ENCODE results near the gene OXT.
"Not testable (repeated sequence)": the region's sequence is repeated elsewhere in the genome, so short reads cannot be mapped to it uniquely, and the experiment has no call there.

Gene OXT

DNA sequence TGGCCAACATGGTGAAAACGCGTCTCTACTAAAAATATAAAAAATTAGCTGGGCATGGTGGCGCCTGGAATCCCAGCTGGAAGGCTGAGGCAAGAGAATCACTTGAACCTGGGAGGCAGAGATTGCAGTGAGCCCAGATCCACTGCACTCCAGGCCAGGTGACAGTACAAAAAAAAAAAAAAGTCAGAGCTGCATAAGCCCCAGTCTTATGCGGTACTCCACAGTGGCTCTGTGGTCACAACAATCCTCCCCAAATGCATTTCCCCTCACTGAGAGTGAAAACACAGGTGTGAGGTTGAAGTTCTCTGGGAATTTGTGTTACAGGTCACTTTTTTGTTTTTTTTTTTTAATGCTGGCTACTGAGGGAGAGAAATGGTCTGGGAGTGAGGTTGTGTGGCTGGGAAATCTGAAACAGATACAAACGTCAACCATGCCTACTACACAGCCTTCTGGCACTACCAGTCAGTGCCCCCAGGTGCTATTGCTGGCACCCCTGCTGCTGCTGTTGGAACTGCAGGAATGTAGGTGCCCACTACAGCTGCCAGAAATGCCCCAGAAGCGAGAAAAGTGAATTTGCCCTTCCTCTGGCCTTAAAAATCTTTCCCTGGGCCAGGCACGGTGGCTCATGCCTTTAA lies 19.9 kb upstream of the OXT start:
- FAIRE-seq, result no peak

DNA sequence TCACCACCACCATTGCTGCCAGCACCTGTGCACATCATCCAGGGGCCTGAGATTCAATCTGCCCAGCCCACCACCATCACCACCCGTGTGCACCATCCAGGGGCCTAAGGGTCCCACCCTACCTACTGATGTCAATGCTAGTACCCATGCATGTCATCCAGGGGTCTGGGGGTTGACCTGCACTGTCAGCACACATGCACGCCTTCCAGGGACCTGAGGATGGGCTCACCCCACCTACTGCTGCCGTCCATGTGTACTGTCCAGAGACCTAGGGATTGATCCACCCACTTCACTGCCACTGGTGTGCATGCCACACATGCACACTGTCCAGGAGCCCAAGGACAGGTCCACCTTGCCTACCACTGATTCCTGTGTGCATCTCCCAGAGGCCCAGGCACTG lies 11.9 kb upstream of the OXT start:
- FAIRE-seq, result no peak

DNA sequence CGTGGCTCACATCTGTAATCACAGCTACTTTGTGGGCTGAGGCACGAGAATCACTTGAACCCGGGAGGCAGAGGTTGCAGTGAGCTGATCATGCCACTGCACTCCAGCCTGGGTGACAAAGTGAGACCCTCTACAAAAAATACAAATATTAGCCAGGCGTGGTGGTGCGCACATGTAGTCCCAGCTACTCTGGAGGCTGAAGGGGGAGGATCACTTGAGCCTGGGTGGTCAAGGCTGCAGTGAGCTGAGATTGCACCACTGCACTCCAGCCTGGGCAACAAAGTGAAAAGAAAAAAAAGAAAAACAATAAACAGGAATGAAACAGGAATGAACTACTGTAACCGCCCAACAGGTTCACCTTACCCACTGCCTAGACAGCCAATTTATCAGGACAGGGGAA lies 7.3 kb upstream of the OXT start:
- not testable (repeated sequence) for FAIRE-seq

DNA sequence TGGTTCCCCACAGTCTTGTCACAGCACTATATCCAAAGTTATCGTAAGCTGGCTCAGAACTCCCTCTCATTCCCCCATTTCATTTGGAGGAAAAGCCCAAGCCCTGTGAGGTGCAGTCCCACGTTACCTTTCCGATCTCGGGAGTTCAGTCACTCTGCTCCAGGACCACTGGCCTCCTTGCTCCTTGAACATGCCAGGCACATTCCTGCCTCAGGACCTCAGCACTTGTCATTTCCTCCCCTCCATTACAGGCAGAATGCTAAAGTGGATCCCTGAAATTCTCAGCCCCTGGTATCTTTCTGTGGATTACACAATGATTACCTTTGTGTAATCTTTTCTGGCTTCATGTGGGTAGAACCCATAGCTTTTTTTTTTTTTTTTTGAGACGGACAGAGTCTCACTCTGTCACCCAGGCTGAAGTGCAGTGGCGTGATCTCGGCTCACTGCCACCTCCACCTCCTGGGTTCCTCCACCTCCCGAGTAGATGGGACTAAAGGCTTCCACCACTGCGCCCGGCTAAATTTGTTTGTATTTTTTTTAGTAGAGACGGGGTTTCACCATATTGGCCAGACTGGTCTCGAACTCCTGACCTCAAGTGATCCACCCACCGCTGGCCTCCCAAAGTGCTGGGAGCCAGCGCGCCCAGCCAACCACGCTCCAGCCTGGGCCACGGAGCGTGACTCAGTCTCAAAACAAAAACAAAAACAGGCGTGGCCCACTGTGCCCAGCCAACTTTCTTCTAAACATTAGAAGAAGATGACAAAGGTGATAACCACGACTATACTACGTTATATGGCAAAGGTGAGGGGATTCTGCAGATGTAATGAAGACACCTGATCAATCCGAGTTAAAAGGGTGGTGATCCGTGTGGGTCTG lies 4.0 kb upstream of the OXT start:
- no peak for FAIRE-seq

DNA sequence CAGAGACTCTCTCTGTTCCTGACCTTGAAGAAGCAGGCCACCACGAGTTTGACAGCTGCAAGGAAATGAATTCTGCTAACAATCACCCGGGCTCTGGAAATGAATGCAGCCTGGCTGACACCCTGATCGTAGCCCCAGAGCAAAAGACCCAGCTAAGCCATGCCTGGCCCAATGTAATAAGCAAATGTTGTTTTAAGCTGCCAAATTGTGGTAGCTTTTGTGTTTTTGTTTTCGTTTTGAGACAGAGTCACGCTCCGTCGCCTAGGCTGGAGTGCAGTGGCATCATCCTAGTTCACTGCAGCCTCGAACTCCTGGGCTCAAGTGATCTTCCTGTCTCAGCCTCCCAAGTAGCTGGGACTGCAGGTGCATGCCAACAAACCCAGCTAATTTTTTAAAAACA lies 3.3 kb upstream of the OXT start:
- no peak for FAIRE-seq

DNA sequence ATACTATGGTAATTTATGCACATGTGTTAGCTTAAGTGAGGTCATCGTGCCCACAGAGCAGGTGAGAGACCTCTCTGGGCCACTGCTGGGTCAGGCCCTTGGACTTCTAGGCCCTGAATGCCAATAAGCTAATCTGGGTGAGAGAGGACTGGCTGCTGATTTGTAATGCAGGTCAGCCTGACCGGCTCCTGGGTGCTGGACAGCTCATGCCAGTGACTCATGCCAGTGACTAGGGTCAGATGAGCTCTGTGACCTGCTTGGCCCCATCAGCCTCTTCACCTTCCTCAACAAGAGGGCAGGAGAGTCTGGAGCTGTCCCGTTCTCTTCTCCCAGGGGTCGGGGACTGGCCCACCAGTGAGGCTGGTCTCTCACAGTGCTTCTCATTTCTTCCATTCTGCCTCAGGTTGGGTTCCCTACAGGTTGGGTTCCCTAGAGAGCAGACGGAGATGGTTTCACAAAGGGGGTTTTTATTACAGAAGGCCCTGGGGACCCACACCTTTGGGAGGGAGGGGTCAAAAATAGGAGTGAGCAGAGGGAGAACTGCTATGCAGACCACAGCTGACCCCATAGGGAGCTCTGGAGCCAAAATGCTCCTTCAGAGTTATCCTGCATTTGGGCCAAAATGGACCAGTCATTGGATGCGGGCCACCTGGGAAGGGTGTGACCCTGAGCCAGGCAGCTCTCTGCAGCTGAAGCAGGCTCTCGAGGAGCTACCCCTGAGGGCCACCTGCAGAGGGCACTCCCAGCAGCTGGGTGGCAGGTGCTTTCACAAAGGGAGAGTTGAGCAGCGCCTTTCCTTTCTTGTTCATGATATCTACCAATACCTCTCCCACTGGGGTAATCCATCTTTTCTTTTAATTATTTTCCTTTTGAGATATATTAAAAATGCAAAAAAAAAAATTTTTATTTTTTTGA lies 2.2 kb upstream of the OXT start:
- no peak for FAIRE-seq

DNA sequence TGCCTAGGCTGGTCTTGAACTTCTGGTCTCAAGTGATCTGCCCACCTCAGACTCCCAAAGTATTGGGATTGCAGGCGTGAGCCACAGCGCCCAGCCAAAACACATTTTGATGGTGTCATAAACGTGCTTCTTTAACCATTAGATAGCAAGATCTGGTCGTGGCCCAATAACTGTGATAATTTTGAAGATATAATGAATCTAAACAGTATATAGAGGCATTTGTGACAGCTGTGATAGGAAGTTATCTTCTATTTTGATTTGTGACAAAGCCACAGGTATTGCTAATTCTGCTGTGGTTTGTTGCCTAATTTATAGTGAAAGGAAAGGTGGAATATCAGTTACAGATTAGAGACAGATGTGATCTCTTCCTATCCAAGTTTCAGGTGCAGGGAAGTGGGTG lies 695 bp upstream of the OXT start:
- FAIRE-seq, result no peak

DNA sequence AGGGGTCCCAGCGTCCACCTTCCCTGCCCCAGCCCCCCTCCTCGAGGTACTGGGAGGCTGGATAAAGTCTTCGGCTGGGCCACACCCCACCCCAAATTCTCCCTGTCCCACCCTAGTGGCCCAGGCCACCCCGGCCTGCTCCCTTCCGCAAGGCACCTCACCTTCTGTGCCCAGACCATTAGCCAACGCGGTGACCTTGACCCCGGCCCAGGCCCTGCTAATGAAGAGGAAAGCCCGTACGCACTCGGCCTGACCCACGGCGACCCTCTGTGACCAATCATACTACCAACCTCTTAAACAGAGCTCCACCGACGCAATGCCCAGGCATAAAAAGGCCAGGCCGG lies 182 bp upstream of the OXT start:
- FAIRE-seq, result no peak

DNA sequence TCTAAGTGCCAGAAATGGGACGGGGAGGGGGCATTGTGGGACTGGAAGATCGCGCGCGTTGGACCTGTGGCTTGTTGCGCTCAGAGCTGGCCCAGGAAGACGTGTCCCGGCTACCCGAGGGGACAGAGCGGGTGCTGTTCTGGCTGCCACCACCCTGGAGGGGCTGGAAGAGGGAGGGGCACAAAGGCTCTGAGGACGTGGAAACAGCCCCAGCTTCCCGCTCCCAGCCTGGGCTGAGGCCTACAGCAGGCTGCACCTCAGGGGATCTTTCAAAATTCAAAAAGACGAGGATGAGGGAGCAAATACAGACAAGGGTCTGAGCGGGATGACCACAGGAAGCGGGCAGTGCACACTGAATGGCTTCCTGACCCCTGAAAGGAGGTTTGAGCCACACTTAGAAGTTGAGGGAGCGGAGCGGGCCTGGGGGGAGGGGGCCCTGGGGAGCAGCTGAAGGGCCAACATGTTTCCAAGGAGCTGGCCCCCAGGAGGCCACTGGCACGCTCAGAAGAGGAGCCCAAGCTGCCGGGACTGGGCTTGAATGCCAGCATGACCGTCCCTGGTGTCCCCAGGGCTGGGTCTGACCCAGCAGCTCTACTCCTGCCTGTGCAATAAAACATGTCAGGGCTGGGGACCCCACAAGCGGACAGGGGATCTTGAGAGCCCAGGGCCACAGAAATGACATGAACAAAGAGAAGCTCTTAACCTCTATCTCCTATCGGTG lies 1.3 kb downstream of the OXT start:
- FAIRE-seq, result no peak

DNA sequence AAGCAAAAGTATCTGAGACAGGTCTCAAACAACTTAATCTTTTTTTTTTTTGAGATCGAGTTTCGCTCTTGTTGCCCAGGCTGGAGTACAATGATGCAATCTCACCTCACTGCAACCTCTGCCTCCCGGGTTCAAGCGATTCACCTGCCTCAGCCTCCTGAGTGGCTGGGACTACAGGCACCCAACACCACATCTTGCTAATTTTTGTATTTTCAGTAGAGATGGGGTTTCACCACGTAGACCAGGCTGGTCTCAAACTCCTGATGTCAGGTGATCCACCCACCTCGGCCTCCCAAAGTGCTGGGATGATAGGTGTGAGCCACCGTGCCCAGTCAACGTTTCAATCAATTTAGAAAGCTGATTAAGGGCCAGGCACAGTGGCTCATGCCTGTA lies 1.8 kb downstream of the OXT start:
- not testable (repeated sequence) for FAIRE-seq

DNA sequence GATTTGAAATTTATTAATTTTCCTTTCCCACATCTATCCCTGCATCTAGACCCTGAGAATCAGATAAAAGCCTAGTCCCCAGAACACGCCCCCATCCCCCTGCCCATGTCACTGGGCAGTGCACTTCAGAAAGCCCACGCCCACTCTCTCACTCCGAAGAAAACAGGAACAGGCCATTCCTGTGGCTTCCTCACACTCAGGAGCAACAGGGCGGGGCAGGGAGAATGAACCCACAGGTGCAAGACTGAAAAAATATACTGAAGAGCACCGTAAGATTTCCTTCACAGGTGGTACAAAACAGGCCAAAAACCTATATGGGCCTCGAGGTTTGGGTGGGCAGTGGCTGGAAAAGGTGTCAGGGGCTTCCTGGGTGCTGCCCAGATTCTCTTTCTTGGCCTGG lies 3.4 kb downstream of the OXT start:
- FAIRE-seq, result no peak

DNA sequence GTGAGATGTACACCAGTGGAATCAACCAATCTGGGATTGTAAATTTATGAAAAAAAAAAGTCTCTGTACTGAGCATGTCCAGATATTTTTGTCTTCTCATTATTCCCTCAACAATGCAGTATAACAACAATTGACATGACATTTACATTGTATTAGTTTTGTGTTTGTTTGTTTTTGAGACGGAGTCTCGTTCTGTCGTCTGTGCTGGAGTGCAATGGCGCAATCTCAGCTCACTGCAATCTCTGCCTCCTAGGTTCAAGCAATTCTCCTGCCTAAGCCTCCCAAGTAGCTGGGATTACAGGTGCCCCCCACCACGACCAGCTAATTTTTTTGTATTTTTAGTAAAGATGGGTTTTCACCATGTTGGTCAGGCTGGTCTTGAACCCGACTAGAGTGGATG lies 3.9 kb downstream of the OXT start:
- FAIRE-seq, result not testable (repeated sequence)

DNA sequence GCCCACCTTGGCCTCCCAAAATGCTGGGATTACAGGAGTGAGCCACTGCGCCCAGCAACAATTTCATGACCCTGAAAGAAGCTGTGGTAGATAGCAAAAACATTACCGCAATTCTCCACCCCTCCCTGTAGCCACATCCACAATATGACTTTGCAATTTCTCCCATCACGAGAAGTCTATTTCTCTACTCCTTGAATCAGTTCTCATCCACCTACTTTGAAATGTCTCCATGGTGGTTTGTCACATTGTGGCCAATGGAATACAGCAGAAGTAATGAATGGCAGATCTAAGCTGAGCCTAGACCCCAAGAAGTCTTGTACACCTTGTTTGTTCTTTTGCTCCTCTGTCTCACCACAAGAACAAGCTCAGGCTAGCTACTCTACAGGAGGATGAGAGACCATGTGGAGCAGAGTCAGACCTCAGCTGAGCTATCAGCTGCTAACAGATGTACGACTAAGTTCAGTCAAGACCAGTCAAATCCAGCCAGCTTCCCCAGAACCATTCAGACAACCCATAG lies 6.3 kb downstream of the OXT start:
- FAIRE-seq, result no peak

DNA sequence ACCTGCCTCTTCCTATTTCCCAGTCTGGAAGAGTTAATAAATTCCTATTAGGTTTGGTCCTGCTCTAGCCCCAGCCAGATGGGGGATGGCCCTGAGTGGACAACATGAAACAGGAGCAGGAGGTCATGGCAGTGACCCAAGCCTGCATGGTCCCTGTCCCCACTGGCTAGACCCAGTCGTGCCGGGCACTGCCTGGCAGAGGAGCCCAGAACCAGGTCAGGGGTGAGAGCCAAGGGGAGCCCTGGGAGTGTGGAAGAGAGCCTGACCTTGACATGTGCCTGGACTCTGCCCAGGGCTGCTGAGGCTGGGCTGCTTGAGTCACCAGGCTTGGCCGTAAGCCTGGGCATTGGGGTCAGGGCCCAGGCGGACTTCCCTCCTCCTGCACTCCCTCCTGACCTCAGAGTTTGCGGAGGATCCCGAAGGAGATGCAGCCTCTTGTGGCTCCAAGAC lies 9.5 kb downstream of the OXT start:
- FAIRE-seq, result no peak

DNA sequence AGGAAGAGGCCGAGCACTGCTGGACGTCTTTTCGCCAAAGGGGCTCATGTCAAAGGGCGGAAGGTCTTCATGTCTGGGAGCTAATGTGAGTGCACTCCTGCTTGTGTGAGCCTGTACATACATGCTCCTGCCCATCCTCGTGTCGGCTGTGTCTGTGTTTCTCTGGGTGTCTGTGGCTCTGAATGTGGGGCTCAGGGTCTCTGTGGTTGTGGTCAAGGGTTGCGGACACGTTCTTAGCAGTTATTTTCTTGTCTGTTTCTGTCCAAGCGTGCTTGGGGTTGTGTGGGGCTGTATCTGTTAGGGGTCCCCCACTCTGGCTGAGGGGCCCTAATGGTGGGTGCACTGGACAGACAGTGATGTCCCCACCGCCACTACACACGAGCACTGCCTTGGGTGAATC lies 10.2 kb downstream of the OXT start:
- FAIRE-seq, result no peak

DNA sequence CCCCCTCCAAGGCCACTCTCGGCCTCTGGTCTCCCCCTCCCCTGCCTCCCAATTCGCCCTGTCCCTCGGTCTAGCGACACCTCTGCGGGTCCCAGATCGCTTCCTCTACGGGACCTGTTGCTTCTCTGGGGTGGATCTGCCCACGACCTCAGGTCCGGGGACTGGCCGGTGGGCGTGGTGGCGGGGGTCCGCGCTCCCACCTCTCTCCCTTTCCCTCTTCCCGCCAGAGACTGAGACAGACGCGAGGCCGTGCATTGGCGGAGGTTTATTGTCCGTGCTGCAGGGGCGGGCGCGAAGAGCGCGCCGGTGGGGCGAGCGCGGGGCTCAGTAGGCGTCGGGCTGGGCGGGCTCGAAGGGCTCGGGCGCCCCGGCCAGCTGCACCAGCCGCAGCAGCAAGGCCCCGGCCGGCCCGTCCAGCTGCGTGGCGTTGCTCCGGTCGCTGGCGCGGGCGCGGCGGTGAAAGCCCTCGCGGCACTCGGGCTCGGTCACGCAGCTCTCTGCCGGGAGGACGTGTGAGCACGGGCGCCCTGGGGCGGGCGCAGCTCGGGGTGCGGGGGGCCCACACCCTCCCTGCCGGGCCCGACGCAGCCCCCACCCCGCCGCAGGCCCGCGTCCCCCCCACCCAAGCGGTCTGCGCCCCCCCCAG lies 11.0 kb downstream of the OXT start:
- FAIRE-seq, result no peak

DNA sequence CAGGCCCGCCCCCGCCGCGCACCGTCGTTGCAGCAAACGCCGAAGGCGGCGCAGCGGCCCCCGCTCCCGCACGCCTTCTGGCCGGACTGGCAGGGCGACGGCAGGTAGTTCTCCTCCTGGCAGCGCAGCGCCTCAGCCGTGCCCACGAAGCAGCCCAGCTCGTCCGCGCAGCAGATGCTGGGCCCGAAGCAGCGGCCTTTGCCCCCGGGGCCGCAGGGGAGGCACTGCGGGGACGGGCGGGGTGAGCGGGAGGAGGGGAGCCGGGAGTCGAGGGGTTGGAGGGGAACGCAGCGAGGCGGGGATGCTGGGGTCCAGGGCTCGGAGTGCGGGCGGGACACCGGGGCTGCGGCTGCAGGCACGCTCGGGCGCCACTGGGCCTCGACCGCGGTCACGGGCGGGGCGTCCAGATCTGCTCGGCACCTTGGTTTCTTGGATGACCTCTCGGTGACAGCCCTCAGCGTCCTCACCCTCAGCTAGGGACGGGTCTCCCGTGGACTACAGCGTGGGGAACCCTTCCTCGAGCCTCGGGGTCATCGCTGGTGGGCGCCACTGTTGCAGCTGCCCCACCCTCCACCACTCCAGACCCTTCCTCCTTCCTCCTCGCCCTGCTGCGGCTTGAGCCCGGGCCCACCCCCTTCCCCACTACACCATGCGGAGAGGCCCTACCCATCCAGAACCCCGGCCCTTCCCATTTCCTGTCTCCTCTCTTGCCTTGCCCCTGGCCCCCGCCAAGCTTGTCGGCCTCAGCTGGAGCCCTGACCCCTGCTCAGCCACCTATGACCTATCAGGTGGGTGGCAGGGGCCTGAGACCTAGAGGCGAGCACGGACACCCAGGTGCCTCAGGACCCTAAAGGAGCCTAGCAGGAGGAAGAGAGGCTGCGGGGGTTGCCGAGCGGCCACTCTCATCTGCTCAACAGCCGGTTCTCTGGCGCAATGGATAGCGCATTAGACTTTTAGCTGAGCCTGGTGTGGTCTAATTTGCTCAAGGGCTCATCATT lies 11.8 kb downstream of the OXT start:
- FAIRE-seq, result no peak

DNA sequence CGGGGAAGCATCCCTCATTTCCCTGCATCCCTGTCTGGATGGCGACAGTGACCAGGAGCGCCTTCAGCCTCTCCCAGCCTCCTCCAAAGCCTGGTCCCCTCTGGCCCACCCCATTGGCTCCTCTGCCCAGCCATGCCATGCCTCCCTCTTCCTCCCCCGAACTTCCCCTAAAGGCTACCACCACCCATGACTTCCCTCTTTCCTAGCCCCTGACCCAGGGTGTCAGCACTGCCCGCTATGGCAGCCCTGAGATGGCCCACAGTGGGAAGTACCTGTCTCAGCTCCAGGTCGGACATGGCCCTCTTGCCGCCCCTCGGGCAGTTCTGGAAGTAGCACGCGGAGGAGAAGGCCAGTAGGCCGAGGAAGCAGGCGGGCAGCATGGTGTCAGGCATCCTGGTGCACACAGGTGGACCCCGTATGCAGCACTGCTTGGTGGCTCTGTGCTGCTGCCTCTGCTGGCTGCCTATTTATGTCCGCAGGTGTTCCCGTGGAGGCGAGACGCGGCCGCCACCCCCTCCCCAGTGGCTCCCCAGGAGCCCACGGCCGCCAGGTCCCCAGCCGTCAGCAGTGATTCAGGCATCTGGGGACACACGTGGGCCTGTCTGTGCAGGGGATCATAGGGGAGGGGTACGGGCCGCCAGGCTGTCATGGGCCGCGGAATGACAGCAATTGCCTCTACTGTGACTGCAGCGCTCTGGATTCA lies 13.0 kb downstream of the OXT start, which contains the start of gene AVP:
Gene AVP (minus strand): TSS at position 442 of the 703 bp plus-strand sequence. CDS start 50 bp downstream, at position 392.
- no peak for FAIRE-seq

DNA sequence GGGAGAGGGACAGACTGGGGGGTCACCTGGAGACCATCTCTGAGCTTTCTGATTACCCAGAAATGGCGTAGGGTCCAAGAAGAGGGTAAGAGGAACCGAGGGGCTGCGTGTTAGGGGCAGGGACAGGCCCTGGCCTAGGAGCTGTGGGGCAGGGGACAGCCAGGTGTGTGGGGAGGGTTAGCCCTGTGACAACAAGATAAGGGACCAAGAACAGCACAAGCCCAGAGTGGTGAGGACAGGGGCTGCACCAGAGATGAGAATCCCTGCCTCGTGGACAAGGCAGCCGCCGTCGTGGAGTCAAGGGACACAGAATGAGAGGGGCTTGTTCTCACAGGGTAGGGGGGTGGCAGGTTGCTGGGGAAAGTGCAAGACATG lies 13.6 kb downstream of the OXT start:
- FAIRE-seq, result no peak

DNA sequence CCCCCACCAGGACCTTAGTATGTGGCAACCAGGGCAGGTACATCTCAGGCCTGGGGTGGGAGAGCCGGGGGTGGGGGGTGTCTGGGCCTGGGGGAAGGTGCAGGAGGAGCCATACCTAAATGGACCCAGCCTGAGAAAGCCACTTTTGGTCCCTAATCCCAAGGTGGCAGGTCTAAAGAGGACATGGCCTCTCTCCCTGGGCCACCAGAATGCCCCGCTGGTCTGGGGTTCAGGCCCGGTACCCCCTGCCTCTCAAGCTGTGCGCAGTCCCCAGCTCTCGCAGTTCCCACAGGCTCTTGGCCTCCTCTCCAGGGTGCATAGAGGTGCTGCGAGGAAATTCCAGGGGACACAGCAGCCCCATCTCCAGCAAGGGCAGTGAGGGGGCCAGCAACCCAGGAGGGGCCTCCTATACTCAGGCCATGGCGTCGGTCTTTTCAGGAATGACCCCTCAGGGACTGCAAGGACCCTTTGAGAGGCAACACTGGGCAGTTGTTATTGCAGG lies 14.2 kb downstream of the OXT start:
- FAIRE-seq, result no peak
